Measurements from ENCODE around the gene CRAT.
A peak's percentile ranks its signal among the peaks of the same experiment; 100 is the strongest.

The CRAT gene

DNA sequence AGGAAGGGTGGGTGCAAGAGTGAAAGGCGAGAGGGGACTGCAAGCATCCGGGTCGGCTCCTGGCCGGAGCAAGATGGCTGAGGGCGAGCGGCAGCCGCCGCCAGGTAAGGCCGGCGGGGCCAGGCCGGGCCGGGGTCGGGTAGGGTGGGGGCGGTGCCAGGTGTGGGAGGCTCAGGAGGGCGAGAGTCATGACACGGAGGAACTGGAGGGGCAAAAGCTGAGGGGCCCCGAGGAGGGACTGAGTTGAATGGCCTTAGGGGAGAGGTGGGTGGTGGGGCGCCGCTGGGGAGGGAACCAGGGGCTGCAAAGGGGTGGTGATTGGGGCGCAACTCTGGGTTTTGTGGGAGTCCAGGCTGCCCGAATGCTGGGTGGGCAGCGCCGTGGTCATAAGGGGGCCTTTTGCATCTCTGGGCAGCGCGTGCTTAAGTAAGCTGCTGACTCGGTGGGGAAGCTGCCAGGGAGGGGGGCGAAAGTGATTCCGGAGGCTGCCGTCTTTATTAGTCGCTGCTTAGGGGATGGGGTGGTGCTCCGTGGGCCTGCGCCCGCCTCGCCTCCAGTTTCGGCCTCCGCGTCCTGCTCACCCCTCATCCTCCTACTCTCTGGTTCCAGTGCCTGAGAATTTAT, 1.0 kb upstream of the CRAT start:
- no peak for DNase-seq (ENCODE audit: low spot score)

DNA sequence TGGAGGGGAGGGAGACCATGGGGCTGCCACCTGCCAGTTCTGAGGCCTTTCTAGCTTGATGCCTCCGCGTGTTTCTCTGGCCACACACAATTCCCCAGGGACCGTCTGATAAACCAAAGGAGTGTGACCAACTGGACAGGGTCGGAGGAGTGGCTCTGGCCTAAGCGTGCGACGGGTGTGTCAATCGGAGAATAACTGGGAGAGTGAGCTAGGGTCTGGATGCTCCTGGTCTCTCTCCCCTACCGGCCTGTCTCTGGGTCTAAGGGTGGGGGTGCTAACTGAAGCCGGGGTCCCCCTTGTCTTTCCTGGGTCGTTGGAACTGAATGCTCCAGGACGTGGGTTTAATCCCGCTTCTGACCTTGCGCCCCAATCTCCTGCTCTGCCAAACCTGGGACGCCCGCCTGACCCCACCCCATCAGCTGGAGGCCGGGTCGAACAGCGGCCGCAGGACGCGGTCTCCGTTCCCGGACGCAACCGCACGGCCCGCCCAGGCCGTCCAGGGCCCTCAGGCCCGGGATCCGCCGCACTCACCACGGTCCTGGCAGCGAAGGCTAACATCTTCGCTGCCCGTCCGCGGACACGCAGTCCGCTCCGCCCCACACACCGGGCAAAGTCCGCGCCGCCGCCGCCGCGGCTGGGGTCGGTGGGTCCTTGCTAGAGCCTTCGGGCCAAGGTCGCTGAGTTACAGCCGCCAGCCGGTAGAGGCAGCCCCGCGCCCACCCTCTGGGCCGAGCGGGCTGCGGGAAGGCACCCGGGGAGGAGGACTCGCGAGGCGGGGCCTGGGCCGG, 447 bp downstream of the CRAT start:
- peak; percentile 47 for DNase-seq (ENCODE audit: low spot score)

DNA sequence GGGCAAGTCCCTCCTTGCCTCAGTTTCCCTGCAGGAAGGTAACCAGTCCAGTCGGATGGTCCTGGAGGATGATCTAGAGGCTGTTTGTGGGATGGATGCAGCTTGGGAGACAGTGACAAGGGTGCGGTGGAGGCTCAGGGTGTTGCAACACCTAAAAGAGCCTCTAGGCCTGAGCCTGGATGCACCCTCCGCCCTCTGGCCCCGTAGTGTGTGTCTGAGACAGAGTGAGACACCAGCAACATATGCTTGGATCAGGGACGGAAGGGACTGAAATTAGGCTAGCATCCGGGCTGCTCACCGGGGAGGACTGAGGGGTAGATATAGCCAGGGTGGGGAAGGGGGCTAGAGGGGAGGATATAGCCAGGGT, 1.1 kb downstream of the CRAT start:
- DNase-seq (ENCODE audit: low spot score), result peak; percentile 62

DNA sequence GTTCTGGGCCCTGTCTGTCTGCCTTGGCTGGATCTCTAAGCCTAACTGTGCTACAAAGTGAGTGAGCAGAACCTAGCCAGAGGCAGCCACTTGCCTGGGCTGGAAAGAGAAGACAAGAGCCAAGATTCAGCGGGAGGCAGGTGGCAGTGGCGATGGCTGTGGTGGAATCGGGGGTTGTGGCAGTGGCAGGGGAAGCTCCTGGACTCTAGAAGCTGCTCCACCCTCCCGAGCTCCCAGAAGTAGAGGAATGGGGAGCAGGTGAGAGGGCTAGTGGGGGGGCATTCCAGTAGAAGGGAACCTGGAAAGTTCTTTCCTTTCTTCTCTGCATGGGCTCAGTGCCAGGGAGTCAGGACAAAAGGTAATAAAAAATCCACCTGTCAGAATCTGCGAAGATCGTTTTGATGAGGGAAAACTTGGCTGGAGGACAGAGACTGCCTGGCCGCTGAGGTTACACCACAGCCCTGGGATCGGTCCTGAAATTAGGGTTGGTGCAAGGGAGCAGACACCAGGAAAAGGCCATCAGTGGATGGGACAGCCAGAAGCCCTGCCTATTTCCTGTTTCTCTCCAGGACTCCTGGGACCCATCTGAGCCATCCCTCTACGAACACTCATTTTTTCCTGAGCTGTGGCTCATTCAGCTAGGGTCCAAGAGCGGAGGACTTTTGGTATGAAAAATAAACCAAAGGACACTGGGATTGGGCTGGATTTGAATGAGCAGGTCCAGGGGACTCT, 1.6 kb downstream of the CRAT start:
- no peak for DNase-seq (ENCODE audit: low spot score)

DNA sequence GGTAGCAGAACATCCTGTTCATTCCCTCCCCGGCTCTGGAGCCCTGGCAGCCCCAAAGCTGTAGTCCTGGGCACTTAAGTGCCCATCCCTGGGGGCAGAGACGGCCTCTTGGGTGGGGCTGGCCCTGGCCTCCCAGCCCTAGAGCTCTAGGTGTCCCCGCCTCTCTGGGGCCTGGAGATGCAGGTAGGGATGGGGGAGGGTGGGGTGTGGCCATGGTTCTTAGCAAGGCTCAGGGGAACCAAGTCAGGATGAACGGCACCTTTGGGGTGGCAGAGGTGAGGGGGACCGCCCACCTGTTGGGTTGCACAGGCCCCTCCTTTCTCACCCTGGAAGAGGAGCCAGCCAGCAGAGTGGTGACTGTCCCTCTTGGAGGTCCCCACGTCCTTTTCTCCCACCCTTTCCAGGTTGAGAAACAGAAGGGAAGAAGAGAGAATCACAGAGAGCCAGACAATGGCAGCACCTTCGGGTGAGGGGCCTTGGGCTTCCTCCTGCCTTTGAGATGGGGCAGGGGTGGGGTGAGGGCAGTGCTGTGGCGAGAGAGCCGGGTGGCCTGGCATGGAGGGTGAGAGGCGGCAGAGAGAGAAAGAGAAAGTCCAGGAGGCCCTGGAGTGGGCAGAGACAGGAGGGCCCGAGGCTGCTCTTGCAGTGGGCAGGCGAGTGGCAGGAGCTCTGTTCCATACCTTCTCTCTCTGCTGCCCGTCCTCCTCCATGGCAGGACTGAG, 2.3 kb downstream of the CRAT start:
- no peak for DNase-seq (ENCODE audit: low spot score)

DNA sequence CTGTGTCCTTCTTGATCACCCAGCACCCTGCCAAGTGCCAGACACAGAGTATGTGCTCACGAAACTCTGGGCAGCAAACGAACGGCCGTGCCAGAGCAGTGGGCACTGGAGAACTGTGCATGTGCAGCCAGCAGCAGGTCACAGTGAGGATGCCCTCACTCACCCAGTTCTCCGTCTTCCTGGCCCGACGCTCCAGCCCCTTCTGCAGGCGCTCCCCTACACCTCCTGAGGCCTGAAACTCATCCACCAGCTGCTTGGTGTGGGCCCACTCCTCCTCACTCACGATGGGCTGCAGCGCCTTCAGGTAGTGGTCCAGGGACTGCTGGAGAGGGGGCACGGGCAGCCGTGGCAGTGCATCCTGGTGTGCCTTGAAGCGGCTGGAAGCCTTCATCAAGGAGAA, 2.9 kb downstream of the CRAT start:
- DNase-seq (ENCODE audit: low spot score), result no peak

DNA sequence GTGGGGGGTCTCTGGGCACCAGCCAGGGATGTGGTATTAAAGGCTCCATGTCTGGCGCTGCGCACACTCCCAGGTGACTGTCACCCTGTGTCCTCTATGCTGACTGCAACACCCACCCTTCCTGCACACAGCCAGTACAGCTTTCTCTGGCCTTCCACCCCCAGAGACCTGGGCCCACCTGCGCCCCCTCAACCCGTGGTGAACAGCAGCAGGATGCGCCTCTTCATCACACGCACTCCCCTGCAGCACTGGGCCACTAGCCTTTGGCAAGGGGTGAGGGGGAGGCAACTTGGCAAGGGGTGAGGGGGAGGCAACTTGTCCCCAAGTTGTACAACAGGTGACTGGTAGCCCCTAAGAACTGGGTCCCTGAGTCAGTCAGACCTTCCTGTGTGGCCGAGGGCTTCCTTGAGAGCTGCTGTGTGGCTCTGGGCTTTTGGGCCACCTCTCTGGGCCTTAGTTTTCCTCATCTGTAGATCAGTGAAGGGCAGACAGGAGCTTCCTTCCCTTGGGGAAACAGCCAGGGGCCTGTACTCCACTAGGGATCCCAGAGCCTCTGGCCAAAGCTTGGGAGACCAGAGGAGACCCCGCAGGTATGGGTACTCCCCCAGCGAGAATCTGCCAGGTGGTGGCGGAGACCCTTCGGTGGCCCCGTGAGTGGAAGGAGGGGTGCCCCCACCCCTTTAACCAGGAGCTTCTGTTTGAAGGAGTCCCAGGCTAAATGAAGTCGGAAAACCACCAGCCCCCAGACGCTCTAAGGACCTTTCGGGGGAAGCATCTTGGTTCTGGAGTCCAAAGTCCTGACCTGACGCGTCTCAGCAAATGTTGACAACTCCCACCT, 4.5 kb downstream of the CRAT start:
- DNase-seq (ENCODE audit: low spot score), result no peak

DNA sequence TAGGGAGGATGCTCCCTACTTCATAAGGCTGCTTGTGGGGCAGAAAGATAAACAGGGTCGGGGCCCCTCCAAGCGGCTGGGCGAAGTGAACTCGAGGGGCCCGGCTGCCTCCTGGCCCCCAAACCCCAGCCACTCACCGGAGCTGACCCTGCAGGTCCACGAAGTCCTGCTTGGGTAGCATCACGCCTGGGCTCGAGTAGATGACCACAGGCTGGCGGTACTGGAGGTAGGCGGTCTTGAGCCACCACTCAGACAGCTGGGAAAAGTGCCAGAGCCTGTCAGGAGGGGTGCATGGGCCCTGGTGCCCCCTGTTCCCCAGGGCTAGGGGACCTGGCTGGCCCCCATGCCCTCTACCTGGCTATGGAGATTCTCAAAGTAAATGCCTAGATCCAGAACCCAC, 6.5 kb downstream of the CRAT start:
- no peak for DNase-seq (ENCODE audit: low spot score)

DNA sequence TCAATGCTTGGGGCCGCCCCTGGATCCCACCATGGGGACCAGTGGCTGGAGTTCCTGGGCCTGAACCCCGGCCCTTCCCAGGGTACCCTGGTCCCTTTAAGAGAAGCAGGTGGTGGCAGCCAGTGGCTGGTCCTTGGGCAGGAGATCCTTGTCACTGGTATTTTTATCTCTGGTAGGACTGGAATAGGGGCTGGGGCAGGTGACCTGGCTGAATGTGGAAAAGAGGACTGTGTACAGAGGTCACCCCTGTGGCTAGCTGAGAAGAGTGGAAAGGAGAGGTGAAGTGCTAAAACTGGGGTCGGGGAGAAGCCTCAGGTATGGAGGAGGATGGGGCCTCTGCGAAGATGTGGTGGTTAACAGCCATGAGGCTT, 7.0 kb downstream of the CRAT start:
- no peak for DNase-seq (ENCODE audit: low spot score)

DNA sequence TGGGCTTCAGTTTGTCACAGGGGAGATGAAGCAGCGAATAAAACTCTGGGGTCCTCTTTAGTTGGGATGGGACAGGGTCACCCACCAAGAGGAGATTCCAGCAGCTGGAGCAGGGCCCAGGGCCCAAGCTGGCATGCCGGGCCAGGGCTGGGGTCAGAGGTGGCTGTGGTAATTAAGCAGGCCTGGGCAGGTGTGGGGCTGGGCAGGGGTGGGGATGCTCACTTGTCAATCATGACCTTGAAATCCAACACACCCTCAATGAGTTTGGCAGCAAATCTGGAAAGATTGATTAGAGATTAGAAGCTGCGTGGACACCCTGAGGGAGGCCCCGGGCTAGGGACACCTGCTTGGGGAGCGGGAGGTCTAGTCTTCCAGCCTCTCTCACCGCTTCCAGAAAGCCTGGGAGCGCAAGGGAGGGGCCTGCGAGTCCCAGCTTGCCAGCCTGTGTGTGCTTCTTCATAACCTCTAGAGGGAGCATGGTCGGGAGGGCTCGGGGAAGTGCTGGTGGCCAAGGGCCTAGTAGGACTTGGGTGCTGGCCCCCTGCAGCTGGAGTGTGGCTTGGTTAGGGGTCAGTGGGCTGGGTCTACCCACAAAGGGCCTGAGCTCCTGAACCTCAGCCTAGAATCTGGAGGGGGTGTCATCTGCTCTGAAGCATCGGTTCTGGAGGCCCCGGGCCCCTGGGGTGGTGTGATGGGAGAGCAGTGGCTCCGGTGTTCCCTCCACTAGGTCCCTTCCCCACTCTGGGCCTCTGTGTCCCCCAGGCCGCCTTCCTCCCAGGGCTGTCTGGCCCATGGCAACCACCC, 7.6 kb downstream of the CRAT start:
- peak; percentile 85 for DNase-seq (ENCODE audit: low spot score)

DNA sequence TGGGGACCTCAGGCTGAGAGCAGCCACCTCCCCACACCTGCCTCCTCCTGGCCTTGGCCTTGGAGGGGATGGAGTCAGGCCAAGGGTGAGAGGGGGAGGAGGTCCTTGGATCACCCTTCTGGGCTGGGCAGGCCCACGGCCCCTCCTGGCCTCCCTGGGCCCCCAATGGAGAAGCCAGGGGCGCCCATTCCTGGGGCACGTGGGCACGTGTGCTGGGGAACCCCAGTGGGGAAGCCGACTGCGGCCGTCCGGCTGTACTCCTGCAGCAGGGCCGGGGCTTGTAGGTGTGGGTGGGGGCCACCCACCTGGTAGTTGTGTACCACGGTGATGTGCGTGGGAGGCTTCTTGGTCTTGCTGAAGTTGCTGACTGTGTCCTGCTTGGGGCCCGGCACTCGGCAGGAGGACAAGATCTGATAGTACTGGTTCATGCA, 8.5 kb downstream of the CRAT start:
- no peak for DNase-seq (ENCODE audit: low spot score)

DNA sequence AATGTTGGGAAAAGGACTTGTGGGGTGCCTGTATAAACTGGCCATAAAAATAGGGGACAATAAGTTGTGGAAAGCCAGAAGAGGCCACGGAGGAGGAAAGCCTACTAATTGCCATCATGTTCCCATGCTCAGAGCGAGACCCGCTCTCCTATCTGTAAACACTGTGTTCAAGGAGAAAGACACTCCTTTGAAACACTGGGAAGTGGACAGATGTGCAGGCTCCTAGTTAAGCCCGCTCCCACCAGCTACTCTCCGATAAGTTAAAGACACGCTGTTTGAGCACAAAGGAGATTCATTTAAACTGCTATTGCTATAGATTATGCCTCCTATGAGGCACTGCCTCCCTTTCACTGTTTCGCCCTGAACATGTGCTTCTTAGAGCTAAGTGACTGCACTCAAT, 9.3 kb downstream of the CRAT start:
- no peak for DNase-seq (ENCODE audit: low spot score)

DNA sequence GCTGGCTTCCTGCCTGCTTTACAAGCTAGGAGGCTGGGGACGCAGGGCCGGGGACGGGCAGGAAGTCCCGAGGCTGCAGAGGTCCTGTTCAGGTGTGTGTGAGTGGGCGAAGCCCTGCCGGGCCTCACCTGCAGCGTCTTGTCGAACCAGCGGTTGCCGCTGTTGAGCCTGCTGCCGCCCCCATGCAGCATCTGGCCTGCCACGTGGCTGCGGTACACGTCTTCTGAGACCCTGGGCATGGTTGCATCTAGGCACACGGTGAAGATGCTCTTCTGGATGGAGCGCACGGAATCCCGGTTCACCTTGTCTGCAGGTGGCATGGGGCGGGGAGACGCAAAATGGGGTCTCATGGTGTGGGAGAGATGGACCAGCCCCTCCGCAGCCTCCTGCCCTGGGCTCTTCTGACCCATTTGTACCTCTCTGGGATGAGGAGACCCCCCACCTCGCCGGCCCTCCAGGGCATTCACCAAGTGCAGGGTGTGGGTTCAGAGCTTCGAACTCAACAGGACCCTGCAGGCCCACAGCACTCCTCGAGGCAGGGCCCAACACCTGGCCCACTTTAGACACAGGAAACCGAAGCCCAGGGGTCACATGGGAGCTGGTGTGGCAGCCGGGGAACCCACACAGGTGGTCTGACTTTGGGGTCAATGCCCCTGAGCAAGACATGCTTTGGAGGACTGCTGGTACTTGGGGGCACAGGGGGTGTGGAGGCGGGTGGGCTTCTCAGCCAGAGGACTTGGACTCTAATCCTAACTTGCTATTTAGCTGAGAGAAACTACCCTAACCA, 10.0 kb downstream of the CRAT start:
- DNase-seq (ENCODE audit: low spot score), result no peak

DNA sequence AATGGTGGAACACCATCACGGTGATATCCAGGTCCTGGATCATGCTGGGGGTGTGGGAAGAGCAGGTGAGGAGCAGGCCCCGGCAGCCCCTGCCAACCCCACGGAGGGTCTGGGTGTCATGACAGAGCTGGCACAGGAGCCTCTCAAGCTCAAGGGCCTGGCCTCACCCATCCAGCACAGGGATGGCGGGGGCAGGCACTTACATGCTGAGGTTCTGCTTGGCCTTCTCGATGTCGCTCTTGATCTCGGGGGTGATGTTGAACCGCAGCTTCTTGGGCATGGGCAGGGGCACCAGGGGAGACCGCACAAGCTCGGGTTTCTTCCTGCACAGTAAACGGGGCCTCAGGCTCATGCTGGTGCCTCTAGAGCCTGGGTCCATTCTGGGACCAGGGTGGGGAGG, 12.3 kb downstream of the CRAT start:
- DNase-seq (ENCODE audit: low spot score), result no peak

DNA sequence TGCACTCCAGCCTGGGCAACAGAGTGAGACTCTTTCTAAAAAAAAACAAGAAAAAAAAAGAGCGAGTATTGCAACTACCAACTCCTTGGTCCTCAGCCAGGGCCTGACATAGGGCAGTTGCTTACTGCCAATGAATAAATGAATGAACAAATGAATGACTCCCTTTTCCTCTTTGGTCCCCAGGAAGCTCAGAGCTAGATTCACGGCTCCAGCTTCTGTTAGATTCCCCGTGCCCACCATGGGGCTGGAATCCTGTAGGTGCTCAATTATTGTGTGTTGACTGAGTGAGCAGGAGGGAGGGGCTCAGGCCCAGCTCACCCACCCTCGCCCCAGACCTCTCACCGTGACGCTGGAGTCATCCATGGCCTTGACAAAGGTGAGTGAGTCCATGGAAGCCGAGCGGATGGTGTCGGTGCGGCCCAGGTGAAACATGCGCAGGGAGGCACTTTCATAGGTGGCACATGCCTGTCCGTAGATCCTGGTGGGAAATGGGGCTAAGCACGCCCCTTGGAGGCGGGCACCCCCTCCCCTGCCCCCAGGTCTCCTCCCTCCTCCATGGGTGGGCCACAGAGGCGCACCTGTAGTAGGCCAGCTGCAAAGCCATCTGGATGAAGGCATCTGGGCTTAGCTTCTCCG, 12.8 kb downstream of the CRAT start:
- DNase-seq (ENCODE audit: low spot score), result no peak

DNA sequence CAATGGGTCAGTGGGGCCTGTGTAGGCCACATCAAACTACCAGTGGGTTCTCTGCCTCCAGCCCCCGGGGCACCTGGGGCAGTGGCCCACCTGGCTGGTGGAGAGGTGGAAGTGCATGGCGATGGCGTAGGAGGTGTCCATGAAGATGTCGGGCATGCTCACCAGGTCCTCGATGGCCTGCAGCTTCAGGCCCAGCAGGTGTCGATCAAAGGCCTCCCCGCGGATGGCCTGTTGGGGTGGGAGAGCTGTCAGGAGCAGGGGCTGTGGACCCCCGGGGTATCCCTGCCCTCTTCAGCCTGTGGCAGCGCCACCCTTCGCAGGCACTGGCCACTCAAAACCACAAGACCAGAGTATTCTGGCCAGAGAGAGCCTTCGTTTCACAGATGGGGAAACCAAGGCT, 14.7 kb downstream of the CRAT start:
- no peak for DNase-seq (ENCODE audit: low spot score)

DNA sequence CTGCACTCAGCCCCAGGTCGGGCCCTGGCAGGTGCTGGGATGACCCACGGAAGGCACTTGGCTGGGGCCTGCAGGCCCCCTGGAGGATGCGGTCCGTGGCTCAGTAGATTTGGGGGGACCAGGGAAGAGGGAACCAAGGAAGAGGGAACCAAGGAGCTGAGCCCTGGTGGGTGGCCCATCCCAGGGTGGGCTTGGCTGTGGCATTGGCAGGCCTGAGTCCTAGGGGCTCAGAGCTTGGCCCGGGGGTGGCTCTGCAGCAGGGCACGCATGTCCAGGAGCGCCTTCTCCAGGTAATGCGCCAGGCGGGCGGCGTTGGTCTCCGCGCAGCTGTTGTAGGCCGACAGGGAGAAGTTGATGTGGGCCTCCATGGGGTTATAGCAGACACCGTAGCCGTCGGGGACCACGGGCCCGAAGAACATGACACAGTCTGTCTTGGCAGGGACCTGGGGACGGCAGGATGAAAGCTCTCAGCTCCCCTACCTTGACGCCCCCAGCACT, 15.4 kb downstream of the CRAT start:
- DNase-seq (ENCODE audit: low spot score), result no peak

DNA sequence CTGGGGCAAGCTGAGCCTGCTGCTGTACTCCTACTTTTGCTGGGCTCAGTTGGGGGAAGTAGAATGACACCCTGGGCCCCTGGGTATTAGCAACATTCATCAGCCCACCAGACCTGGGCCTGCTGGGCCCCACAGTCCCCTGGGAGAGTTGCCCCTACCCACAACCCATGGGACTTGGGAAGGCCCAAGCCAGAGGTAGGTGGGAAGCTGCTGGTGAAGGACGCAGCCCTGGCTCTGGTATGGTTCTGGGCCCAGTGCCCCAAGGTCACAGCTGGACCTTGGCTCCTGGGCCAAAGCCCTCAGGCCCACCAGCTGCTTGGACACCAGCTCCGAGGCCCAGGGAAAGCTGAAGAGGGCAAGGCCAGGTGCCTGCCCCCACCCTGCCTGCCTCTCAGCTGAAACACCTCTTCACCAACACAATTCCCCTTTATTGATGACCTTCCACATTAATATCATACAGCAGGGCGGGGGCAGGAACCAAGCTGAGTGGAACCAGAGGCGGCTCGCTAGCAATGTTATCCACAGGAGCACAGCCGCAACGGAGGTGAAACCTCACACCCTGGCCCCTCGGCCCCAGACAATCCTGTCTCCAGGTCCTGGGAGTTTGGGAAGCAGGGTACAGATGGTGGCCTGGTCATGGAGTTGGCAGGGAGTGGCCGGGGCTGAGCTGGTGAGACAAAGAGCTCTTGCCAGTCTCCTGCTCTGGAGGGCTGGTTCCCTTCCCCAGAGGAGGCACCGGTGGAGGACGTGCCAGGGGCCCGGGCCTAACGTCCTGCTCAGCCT, 16.0 kb downstream of the CRAT start:
- DNase-seq (ENCODE audit: low spot score), result no peak
